Stimulated activated CD4-positive, alpha-beta T cell treated with anti-CD3 and anti-CD28 coated beads, Interleukin-4, amount 100 ng/mL, for 24 hours (primary cell): ENCODE results near the gene FANCE.
"Not testable (repeated sequence)": the region's sequence is repeated elsewhere in the genome, so short reads cannot be mapped to it uniquely, and the experiment has no call there.

Source experiments
- DNase-seq: peaks from one replicate; pipeline ENCODE4 v3.0.0-alpha.2; 2020

FANCE gene

DNA sequence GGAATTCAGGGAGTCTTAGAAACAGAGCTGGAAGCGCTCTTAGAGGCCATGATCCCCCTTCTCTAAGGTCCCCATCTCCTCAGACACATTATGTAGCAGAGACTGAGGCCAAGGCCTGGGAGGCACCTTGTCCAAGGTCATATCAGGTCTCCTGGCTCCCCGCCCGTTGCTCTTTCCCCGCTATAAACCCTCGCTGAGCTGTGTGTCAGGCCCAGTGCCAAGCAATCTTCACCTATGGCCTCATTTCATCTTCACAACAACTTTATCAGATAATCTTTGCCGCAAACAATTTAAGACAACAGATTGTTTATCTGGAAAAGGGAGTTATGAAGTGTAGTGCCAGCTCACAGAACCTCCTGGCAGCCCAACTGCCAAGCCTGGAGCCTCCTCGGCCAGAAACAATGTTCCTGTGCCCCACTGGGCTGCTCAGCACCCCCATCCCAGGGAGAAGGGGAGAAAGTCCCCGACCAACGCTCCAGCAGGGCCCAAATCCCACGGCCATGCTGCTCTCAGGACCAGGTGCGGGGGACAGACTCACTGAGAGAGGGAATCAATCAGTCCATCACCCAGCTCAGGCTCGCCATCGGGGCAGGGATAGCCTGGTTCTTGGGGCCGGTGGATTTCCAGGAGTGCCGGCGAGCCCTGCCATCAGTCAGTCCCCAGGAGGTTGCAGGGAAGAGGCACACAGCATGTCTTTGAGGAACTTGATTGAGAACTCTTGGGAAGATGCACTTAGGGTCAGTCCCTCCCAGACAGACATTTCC, 16.9 kb upstream of the FANCE start:
- DNase-seq: no peak

- DNase-seq: no peak
These were observed 15.9 kb upstream of the FANCE start for GRCh38 chr6:35436071-35436857.

GRCh38 chr6:35438378-35439065, 13.6 kb upstream of the FANCE start:
- not testable (repeated sequence) for DNase-seq

GRCh38 chr6:35439308-35439707, 12.8 kb upstream of the FANCE start:
- no peak for DNase-seq

- DNase-seq: no peak
These were observed 10.9 kb upstream of the FANCE start for GRCh38 chr6:35441205-35441604.

GRCh38 chr6:35441642-35442041, 10.5 kb upstream of the FANCE start:
- DNase-seq: no peak

- no peak for DNase-seq
These were observed 9.4 kb upstream of the FANCE start for GRCh38 chr6:35442693-35443092.

DNA sequence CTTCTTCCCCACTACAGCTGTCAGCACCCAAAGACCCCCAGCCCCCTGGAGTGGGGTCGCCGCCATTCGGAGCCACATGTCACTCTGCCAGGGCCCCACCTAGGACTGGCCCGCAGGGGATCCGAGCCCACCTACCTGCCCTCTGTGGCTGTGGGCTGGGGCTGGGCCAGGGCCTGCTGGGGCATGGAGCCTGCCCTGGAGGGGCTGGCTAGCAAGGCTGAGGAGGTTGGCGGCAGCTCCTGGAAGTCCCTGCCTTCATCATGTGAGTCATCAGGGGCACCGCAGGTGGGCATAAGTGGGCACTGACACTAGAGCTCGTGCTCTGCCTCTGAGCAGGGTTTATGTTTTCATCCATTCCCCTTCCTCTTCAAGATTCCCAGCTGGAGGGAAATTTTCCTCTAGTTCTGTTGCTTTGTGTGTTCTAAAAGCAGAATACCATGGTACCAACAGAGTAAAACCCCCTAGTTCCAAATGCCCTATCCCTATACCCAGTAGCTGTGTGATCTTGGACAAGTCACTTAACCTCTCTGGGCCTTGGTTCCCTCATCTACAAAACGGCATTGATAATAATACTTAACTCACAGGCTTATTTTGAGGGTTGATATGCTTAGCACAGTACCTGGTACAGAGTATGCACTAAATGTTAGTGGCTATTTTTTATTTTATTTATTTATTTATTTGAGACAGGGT, 8.7 kb upstream of the FANCE start:
- DNase-seq: no peak

- no peak for DNase-seq
These were observed 6.4 kb upstream of the FANCE start for GRCh38 chr6:35445691-35446090.

DNA sequence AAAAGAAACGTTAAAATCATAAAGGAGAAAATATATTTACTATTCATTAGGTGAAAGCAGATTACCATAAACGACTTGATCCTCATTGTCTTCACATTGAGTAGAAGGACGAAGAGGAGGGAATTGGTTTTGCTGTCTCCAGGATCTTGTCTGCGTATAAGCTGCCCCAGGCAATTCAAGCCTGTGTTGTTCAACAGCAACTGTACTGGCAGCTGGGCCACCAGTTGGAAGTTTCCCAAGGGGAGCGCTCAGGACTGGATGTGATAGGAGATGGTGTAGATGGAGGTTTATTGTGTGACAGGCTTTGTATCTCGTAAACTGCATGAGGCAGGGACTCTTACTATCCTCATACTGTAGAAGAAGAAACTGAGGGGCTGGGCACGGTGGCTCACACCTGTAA, 3.9 kb upstream of the FANCE start:
- no peak for DNase-seq

DNA sequence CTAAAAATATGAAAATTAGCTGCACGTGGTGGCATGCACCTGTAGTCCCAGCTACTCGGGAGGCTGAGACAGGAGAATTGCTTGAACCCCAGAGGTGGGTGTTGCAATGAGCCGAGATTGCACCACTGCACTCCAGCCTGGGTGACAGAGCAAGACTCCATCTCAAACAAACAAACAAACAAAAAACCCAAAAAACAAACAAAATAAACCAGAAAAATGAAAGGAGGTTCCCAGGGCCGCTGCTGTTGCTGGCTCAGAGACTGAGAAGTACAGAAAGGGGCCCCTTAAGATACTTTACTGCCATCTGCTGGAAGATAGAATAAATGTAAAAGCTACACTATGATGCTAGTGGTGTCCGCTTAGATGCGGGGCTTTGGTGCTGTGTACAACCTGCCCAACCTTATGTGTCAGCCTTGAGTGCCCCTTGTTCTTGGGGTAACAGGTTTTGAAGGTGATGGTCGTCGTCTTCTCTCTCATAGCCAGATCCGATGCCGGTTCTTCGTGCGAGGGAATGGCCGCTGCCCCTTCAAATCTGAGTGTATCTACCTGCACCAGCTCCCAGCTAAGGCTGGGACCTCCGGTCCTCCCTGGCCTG, 2.8 kb upstream of the FANCE start:
- peak; percentile 41 for DNase-seq

DNA sequence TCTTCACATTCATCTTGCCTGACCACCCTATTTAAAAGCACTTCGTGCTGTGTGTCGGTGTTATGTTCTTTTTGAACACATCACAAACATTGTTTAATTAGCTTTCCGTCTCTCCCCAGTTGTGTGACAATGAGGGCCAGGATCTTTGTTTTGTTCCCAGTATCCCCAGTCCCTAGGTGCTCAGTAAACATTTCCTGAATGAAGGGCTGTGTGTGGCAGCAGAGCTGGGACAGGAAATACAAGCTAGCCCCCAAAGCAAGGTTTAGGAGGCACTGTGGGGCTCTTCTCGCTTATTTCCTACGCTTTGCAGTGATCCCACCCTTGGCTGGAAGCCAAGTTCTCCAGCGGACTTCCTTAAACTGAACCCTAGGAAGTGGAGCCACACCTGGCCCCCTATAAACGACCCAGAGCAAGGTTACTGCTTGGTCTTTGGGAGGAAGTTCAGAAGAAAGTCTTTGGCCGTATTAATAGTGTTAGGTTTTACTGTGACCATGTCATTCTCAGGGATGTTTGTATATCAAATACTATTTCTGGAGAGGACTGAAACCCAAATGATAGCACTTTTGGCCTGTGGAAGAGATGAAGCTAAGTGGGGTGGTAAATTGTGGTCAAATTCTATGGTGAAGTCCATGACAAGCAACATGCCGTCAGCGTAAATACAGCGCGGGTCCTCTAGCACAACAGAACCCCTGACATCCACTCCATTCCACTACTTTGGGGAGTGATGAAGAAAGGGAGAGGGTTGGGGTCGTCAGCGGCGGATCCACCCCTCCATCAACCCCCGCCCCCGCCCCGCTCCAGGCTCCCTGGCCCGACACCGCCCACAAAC, 570 bp upstream of the FANCE start:
- DNase-seq: no peak

DNA sequence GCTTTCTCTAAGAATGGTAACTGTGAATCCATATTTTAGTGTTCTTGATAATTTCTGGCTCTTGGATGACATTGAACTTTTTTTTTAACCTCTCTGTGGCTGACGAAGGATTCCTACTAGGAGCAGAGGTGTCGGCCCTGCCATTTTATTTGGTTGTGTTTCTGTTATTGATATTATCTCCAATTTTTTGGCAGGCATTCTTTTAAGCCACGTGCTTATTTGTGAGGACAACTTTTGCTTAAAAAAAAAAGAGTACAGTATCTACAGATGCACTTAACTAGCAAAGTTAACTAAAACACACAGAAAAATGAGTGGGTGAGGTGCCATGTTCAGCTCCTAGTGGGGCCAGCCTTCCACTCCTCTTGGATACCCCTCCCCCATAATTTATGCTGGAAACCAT, 1.1 kb downstream of the FANCE start:
- no peak for DNase-seq

DNA sequence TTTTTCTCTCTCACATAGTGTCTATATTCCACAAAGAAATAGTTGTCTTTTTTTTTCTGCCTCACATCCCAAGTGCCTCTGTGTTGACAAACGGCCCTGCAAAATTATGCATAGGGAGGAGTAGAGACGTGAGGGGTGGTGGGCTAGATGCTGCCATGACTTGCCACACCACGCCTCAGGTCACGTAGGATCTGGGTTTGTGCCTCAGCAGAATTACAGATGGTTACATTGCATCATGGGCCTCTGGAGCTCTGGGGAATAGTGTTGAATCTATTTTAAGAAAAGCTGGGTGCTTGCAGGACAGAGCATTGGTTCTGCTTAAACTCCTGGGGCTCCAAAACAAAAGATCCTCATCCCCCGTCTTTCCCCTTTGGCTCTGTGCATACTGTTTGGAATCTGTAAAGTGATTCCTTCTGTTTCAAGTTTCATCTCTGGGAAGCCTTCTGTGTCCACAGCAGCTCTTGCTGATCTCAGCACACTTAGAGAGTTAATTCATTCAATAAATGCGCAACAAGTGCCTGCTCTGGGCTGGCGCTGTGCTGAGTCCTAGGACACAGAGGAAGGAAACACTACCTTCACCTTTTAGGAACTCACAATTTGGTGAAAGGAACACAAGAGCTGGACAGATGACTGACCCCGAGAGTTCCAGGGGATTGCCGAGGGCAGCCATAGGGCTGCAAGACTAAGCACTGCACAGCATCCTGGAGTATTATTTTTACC, 2.4 kb downstream of the FANCE start:
- no peak for DNase-seq

DNA sequence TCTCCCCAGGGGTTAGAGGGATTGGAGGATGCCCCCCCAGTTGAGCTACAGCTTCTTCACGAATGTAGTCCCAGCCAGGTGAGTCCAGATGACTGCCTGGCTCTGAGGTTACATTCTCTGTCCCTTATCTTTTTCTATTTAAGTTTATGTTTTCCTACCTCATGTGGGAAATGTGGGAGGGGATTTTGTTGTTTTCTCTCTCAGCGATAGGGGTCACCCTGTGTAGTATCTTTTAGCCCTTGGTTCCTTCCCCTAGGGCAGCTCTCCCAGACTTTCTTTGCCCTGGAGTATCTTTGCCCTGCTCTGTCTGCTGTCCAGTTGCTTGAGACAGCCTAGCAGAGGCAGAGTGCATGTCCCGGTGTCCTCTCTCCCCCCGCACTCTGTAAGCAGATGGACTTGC, 5.8 kb downstream of the FANCE start:
- no peak for DNase-seq

GRCh38 chr6:35461270-35461669, 9.1 kb downstream of the FANCE start:
- no peak for DNase-seq

DNA sequence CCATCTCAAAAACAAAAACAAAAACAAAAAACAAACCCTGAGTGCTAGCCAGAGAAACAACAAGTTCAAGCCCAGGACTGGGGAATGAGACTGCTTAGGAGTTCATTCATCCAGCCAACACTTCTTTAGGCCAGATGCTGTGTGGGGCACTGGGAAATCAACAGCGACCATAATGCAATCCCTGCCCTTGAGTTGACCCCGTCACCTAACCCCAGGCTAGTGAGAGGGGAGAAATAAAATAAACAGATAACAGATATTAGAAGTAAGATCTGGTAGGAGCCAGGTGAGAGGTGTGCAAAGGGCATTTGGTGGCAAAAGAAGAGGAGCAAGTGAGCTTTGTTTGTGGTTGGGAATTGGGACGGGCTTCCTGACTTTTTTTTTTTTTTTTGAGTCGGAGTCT, 11.2 kb downstream of the FANCE start:
- DNase-seq: no peak

GRCh38 chr6:35465646-35466045, 13.5 kb downstream of the FANCE start:
- DNase-seq: no peak

DNA sequence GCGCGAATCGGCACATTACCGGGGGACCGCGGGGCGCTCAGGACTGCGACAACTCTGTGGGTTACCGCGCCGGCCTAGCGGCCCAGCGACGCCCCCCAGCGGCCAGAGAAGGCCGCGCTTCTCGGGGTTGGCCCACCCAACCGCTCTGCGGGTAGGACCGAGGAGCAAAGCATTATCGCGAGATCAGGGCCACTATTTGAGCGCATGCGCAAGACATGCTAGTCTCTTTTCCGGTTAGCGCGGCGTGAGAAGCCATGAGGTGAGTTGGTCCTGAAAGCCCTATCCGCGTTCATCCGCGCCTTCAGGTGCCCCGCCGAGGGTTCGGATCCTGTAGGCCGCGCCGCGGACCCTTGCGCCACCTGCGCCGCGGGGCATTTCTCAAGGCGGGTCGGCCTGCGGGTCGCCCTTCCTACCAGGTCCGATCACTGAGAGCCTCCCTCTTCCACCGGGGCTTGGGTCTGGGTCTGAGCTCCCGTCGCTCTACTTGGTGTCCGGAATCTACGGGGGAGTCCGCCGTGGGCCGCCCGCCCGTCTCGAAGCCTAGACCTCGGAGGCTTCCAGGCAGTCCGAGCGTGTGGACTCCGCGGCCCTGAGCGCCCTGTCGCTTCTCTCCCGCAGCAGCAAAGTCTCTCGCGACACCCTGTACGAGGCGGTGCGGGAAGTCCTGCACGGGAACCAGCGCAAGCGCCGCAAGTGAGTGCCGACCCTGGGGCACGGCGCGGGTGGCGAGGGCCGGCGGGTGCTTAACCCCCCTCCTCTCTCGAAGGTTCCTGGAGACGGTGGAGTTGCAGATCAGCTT, 16.2 kb downstream of the FANCE start, which contains the start of gene RPL10A:
RPL10A (plus strand) TSS at position 221 of the 799 bp plus-strand sequence; CDS start at position 255, 34 bp downstream.
- DNase-seq: peak; percentile 97
